GM04504 (cell line): ENCODE data around the gene OGA.

Experiments
- DNase-seq: peaks from one replicate; pipeline ENCODE4 v3.0.0-alpha.2; 2012; ENCODE audit warnings: low read depth

Gene OGA

DNA sequence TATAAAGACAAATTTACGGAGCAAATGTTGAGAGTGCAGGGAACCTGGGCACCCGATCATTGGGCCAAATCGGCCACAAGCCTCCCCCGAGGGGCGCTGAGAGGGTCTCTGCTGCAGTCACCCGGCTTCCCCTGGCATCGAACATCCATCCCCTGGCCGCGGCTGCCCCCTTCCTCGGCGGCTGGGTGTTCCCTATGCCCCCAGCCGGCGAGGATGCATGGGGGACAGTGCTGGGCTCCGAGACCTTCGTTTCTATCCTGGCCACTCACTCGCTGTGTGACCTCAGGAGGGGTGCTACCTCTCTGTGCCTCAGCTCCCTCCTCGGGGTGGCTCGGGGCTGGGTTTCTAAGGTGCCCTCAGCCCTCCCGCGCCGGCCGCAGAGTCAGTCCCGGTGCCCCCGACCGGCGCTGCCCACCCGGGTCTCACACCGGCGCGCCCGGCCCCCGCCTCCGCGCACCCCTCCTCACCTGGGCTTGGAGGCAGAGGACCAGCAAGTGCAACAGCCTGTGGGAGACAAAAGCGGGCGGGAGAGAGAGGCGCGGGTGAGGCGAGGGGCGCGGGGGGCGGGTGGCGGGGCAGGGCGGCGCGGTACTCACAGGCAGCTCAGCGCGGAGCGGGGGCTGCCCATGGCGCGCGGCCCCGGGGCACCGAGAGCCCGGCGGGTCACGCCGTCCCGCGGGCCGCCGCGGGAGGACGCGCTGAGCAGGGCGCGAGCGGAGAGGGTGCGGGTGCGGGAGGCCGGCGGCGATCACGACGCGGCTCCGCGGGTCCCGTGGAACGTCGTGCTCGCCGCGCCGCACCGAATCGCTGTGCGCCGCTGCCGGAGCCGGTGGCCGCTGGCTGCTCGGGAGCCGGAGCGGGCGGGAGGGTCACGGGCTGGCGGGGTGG is 42.7 kb downstream of the OGA start, which contains the start of gene FGF8:
Gene FGF8 (minus strand): TSS at position 842 of the 888 bp plus-strand sequence. CDS start 214 bp downstream, at position 628.
- no peak for DNase-seq

- DNase-seq: no peak
Observed at GRCh38 chr10:101774589-101775272, 43.5 kb downstream of the OGA start.

GRCh38 chr10:101773923-101774588 is 44.2 kb downstream of the OGA start:
- no peak for DNase-seq

DNA sequence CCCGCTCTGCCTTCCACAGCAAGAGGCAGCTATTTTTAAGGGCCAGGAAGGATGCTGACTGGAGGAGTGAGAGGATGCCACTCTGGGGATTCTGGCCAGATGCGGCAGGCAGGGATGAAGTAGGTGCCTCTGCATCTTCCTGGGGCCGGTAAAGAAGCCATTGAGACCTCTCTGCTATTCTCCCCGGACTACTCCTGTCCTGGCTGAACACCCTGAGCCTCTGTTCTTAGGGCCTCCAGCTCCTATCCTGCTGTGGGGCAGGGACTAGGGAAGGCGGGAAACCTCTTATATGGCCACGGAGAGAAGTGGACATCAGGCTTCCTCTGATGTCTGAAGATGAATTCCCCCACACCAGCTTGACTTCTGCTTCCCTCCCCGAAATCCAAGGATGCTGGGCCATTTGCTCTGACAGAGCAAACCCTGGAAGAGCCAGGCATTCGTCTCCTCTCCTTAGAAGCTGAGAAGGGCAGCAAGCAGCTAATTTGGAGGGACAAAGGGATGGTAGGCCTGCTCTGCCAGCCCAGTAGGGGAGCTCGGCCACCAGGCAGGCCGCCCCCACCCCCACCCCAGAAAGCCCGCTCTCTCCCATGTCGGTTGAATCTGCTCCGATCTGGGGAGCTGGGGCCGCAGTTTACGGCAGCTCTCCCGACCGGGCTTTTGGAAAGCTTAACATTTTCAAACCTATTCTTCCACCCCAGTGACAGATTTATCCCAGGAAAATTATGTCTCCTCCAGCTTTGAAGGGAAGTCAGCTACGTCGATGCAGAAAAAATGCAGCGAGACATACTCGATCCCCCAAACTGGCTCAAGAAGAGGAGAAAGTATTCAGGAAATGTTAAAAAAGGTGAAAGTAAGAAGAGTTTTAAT is 45.1 kb downstream of the OGA start:
- no peak for DNase-seq

DNA sequence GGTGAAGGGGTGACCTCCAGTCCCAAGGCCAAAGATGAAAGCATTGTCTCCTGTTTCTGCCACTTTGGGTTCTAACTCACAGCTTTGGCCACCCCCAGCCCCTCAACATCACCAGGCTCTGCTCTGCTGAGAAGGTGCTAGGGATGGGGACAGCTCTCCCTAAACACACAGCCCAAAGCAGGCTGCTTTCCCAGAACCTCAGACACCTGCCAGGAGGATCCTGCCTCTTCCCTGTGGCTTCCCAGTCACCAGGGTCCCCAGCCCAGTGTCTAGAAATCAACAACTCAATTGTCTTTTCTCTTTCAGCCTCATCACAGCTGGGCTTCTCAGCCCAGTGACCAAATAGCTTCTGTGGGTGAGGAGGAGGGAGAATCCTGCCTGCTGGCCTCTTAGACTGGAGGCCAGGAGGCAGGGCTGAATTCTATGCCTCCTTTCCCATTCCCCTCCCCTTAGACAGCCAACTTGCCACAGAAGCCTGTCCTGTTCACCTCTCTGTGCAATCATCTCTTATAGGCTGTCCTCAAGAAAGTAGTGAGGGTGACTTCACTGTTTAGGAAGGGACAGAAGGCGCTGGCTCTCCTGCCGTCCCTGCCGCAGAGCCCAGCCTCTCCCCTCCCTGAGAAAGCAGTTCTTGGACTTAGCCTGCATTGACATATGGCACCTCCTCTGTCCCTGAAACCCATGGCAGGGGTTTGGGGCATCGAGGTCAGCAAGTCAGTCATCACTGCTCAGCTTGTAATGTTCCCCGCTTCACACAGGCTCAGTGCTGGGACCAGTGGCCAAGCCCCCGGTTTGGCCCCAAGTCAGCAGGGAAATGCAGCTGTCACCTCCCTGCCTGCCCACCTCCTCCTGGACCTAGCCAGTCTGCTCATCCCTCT is 46.0 kb downstream of the OGA start:
- DNase-seq: no peak

DNA sequence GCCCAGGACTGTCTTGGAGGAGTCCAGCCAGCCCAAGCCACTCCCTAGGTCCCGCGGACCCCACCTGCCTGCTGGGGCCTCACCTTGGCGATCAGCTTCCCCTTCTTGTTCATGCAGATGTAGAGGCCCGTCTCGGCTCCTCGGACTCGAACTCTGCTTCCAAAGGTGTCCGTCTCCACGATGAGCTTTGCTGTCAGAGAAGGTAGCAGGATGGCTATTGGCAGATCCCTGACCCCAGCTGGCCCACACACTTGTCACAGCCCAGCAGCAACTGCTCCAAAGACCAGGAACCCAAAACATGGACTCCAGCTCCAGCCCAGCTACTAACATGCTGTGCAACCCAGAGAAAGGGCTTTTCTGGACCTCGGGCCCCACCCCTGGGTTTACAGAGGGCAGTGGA is 46.9 kb downstream of the OGA start:
- no peak for DNase-seq

DNA sequence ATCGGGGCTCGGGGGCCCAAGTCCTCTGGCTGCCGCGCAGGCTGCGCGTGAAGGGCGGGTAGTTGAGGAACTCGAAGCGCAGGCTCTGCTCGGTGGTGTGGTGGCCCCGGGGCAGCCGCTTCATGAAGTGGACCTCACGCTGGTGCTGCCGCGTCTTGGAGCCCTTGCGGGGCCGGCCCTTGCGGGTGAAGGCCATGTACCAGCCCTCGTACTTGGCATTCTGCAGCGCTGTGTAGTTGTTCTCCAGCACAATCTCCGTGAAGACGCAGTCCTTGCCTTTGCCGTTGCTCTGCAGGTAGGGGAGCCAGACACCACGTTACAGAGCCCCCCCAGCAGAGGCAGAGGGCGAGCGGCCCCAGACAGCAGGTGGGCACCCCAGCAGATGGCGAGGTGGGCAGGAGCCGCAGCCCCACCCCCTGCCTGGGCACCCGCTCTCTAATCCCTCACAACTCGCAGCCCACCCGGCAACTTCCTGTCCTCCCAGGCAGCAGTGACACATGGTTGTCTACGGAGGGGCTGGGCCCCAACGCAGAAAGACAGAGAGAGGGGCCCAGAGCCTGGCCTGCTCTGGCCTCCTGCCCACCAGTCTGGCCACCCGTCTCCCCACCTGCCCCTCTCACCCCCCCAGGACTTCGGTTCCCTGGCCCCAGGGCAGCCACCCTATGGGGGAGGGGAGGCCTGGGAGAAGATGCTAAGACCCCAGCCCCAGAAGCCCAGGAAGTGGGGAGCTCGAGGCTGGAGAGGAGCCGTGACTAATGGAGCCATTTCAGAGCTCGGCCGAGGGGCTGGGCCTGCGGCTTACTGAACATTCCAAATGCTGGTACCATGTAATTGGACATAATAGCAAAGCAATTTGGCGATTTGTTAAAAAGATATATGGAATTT is 47.7 kb downstream of the OGA start:
- no peak for DNase-seq

GRCh38 chr10:101769541-101770180 is 48.6 kb downstream of the OGA start:
- DNase-seq: no peak

DNA sequence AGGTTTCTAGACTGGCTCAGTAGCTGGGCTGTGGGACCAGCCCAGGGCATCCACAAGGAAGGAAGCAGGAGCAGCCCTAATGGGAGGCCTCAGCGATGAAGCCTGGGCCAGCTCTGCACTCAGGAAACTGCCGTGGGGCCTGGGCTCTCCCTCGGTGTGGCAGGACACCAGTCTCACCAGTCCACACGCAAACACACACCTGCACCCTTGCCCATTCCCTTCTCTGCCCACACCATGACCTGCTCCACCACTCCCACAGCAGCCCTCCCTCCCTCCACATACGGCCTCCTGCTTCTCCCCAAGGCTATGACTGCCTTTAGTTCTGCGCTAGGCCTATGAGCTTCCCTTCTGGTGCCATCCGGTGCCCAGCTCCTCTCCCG is 49.5 kb downstream of the OGA start:
- no peak for DNase-seq

GRCh38 chr10:101767966-101768790 is 50.1 kb downstream of the OGA start:
- no peak for DNase-seq

GRCh38 chr10:101767600-101767945 is 50.7 kb downstream of the OGA start:
- DNase-seq: no peak

DNA sequence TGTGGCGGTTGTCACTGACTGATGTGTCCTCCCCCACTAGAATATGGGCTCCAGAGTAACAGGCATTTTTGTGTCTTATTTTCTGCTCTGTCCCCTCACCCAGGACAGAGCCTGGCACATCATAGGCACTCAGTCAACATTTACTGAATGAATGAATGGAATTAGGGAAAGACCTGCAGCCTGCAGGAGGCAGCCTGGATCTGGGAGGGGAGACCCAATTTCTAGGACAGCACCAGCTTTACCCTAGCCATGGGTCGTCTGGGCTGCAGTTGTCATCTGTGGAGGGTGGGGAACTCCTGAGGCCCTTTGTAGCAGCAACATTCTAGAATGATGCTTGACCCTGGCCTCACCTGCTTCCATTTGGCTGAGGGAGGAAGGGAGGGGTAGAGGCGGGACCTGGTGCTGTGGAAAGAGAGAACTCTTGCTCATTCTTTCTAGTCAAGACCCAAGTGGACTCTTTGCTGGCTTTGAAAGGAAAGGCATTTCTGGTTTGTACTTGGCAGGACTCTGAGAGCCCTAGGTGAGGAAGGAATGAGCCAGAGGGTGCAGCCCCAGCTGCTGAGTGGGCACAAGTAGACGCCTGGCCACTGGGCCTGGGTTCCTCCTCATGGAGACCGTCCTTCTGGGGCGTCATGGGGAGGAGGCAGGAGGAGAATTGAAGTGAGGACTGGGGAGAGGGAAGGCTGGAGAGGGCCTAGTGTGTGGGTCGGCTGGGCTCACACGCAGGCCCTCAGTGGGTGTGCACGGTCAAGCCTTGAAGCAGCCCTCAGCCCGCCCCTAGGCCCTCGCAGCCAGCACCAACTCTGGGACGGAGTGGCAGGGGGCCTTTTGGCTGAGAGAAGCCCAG is 51.3 kb downstream of the OGA start:
- DNase-seq: no peak

DNA sequence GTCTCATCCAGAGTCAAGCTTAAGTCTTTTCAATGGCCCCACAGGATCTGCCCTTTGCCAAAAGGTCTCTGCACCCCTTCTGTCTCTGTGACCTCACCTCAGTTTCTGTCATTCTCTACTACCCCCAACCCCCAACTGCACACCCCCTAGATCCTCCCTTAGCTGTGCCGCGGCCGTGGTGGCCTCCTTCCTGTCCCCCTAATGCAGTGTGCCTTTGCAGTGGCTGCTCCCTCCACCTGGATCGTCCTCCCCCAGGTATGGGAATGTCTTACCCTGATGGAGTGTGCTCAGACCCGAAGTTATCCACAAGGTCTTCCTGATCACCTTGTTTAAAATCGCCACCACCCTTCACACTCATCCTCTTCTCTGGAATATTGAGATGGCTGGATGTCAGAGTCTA is 51.9 kb downstream of the OGA start:
- no peak for DNase-seq

- no peak for DNase-seq
Observed at GRCh38 chr10:101763141-101763846, 55.0 kb downstream of the OGA start.

GRCh38 chr10:101762736-101763135 is 55.5 kb downstream of the OGA start:
- no peak for DNase-seq

- DNase-seq: no peak
Observed at GRCh38 chr10:101761226-101761625, 57.0 kb downstream of the OGA start.

DNA sequence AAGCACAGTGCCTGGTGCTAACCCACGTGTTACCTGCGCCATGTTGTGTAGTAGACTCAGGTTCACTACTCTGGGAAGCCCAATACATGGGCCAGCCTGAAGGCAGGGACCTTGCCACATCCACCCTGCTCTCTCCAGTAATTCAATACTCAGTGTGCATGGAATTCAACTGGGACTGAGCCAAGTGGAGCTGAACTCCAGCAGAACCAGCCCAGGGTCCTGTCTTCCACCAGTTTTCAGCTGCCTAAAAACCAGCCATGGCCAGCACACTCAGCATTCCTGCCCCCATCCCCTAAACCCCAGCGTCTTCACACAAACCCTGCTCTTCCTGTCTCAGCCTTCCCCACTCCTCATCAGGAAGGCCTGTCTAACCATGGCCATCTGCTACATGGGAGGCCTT is 57.7 kb downstream of the OGA start:
- no peak for DNase-seq
